GM23248 (cell line): ENCODE measurements around the gene PIEZO2.

Source experiments
- EZH2 ChIP-seq: fragments of 200-600 bp; sonication (generic); IDR thresholded peaks from 2 replicates; pipeline ENCODE4 v1.6.1; 2018; ENCODE audit warnings: antibody characterized with exemption, mild to moderate bottlenecking; ENCODE audit not compliant: insufficient read depth, poor library complexity, severe bottlenecking
- EZH2phosphoT487 ChIP-seq: fragments of 200-600 bp; sonication (generic); IDR thresholded peaks from 2 replicates; pipeline ENCODE4 v1.6.1; 2018; ENCODE audit warnings: antibody characterized with exemption, moderate library complexity, mild to moderate bottlenecking, low read depth; ENCODE audit not compliant: insufficient read depth

DNA sequence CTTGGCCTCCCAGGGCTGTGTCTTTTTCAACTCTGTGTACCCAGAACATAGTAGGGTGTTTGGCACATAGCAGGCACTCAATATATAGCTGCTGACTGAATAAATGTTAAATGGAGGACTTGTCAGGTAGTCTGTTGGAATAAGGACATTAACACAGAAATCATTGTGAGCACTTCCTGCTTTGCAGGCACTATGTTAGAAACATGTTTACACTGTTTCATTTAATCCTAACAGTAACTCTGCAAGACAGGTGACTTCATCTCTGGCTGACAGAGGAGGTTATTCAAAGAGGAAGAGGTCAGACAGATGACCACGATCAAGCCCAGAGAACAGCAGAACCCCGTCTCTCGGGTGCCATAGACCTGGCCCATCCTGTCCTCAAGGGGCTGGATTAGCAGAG is 28.0 kb upstream of the PIEZO2 start:
- TF ChIP-seq EZH2 (no peak), EZH2phosphoT487 (no peak)
